KOPT-K1 (cell line): Measurements from ENCODE around the gene HIVEP2.

Experiments used
- H3K27ac ChIP-seq: fragments of 200-600 bp; sonication (generic); 2 replicates; pipeline ENCODE4 v1.5.1; 2016; ENCODE audit warnings: antibody characterized with exemption, mild to moderate bottlenecking, low read depth, low read length; ENCODE audit not compliant: poor library complexity, severe bottlenecking
- H3K36me3 ChIP-seq: fragments of 200-600 bp; sonication (generic); 2 replicates; pipeline ENCODE4 v1.5.1; 2017; ENCODE audit warnings: antibody characterized with exemption, mild to moderate bottlenecking, low read length, moderate library complexity; ENCODE audit not compliant: insufficient read depth
- H3K9me3 ChIP-seq: fragments of 200-600 bp; sonication (generic); 2 replicates; pipeline ENCODE4 v1.5.1; 2017; ENCODE audit warnings: antibody characterized with exemption, low read length, mild to moderate bottlenecking; ENCODE audit not compliant: insufficient read depth, poor library complexity, severe bottlenecking

HIVEP2 gene

DNA sequence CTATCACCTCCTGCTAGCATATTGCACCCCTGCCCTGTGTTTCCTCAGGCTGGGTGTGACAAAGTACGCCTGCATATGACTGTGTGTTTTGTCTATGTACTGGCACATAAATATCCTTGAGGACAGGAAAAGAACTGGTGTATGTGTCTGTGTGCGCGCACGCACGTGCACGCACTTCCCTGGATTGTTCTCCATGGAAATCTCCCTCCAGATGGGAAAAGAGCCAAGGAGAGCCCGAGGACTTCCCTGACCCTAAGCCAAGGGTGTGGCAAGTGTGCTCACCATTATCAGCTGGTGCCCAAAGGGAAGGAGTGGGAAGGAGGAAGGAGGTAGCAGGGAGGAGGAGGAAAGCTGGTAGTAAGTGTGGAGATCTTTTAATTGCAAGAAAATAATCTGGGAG lies 117.6 kb downstream of the HIVEP2 start:
- Histone ChIP-seq H3K9me3 (no peaks in the 10 kb centered on the region), H3K27ac (no peak overlapping the region), H3K36me3 (no peaks in the 10 kb centered on the region; the same call in none of the 2 replicates)

DNA sequence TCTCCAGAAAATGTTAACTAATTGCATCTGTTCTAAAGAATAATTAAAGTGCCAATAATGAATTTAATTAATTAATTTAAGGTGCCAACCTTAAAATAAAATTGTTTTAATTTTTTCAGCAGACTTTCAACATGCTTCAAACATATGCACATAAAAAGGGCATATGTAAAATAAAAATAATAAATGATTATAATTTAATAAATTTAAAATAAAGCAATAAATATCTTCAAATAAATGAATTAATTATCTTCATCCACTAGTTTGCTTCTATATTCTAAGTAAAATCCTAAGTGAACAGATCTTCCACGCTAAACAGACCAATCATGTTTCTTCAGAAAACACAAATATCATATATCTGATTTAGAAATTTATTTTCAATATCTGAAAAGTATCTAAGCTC lies 119.2 kb downstream of the HIVEP2 start:
- Histone ChIP-seq H3K9me3 (no peaks in the 10 kb centered on the region), H3K36me3 (no peaks in the 10 kb centered on the region; the same call in 1 of the 2 replicates), H3K27ac (no peak overlapping the region)

DNA sequence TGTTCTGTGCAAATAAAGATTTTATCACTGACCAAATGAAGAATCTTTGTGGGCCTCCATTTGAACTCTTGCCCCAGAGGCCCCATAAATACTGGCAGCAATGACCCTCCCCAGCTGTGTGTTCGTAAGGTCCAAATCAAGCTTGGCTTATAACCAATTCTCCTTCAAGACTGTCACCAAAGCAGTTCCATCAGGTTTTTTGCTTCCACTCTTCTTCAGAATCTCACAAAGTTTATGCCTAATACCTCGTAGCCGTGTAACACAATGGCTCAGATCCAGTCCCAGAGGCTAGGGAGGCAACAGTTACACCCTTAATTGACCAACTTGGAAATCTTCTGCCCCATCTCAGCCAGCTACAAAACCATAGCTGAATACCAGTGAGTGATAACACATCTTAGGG lies 120.5 kb downstream of the HIVEP2 start:
- Histone ChIP-seq H3K36me3 (no peaks in the 10 kb centered on the region; the same call in 1 of the 2 replicates), H3K9me3 (no peaks in the 10 kb centered on the region), H3K27ac (no peak overlapping the region)

DNA sequence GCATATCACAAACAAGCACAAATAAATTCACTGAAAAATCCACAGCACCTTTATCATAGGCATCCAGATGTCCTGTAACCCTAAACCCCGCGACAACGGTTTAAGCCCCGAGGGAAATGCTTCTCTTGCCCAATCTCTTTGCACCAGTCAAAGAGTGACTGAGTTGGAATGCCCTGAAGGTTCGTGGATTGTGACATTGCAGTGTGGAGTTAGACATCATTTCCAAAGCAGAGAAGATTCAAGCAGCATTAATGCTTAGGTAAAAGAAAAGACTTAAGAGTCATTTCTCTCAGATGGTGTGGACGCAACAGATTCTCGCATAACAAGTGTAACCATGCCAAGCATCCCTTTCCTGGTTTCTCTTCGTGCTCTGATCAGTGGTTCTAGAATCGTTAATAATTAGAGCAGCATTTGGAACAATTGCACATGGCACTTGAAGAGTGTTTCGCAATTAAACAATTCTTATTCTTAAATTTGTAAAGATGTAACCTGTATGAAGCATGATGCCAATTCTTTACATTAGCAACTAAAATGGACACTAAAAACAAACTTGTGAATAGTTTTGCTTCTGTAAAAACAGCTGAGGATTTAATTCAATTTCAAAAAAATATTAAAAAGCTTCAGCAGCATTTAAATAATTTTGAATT lies 121.6 kb downstream of the HIVEP2 start:
- peak overlapping the region; percentile 29 for H3K27ac ChIP-seq
- H3K9me3 ChIP-seq, result no peaks in the 10 kb centered on the region
- H3K36me3 ChIP-seq, result no peaks in the 10 kb centered on the region; the same call in 1 of the 2 replicates

DNA sequence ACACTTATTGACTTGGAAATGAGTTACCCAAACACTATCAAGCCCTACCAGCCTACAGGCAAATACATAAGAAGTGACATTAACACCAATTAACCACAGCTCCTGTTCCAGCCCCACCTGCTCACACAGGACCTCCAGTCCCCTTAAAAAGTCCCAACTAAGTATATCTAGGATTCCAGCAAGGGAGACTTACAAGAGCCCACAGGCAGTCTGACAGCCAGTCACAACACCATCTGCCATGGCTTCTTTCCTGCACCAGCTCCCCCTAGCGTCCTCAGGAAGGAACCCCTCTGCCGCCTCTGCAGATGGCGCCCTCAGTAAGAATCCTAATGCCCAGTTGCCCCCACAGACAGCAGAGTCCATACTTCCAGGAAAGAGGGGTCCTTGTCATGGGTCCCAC lies 122.1 kb downstream of the HIVEP2 start:
- H3K9me3 ChIP-seq, result no peaks in the 10 kb centered on the region
- H3K36me3 ChIP-seq, result no peaks in the 10 kb centered on the region; the same call in 1 of the 2 replicates
- H3K27ac ChIP-seq, result peak overlapping the region; percentile 29

DNA sequence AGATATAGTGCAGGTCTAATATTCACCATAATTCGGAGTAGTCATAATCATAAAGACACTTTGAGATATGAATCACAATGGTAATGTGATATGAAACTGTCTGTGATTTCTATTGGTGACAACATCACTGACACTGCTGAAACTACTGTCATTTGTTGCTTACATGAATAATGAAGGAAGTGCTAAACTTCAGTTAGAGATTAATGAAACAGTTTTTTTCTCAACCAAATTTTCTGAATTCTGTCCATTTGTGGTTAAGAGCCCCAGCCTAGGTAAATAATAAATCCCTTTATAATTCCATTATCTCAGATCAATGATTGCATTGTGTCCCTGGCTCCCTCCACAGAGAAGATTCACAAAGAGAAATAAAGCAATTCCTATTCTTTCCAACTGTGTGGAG lies 122.6 kb downstream of the HIVEP2 start:
- Histone ChIP-seq H3K36me3 (no peaks in the 10 kb centered on the region; the same call in 1 of the 2 replicates), H3K9me3 (no peaks in the 10 kb centered on the region), H3K27ac (peak overlapping the region; percentile 88)

DNA sequence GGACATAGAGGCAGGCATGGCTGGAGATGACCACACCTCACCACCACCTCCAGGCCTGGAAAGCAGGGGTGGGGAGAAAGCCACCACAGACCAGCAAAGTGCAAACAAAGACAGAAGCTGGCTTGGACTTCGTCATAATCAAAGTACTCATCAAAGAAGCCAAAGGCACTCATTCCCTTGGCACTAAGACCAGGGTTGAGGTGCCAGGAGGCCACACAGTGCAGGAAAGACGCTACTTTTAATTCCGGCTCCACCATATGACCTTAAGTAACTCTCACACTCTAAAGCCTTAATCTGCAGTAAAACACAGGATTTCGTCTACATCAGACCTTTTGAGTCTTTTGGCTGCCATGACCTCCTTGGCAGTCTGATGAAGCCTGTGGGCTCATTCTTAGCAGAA lies 123.1 kb downstream of the HIVEP2 start:
- no peaks in the 10 kb centered on the region; the same call in 1 of the 2 replicates for H3K36me3 ChIP-seq
- peak overlapping the region; percentile 88 for H3K27ac ChIP-seq
- H3K9me3 ChIP-seq, result no peaks in the 10 kb centered on the region

DNA sequence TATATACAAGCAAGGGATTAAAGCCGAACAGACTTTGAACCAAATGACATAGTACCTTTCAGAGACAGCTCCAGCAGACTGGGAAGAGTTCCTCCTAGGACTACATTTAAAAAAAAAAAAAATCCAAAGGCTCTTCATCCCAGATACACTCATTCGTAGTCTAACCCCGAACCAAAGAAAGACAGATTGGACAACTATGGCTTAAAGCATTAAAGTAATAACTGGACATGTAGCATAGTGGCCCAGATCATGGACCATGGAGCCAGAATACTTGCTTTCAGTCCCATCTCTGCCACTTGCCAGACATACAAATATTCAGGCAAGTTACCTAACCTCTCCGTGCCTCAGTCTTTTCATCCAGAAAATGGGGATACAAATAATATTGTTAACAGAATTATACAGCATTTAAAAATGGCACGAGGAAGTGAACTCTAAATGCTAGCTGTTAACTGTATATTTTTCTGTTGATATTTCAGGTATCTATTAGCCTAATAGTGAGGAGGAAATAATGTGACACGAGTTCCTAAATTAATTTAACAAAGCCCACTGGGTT lies 123.7 kb downstream of the HIVEP2 start:
- Histone ChIP-seq H3K27ac (peak overlapping the region; percentile 88), H3K36me3 (no peaks in the 10 kb centered on the region; the same call in 1 of the 2 replicates), H3K9me3 (no peaks in the 10 kb centered on the region)

DNA sequence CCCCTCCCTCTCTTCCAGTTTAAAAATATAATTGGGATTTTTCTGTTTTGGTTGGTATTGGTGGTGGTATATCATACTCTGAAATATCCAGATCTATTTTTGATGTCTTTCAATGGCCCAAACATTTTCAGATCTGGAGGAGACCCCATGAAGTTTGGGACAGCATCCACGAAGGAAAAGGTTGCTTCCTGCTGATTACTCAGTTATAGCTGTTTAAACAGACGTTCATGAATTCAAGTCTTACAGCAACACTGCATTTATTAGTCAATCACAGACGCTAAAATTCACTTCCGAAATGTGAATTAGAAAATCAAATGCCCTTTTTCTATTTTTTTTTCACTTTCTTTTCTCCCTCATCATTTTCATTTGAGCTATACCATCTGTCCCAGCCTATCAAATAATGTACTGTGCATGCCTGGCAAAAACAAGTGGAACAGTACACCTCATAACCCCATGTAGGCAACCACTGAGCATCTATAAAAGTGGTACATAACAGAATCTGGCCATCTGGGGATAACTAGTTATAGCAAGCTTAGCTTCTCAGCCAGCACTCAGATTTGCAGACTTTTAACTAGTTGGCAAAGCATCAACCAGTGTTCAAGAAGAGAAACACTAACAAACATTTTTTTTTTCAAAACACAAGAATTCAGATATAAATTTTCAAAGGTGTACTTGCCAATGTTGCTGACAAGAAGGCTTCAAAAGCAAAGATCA lies 124.5 kb downstream of the HIVEP2 start:
- peak overlapping the region; percentile 88 for H3K27ac ChIP-seq

DNA sequence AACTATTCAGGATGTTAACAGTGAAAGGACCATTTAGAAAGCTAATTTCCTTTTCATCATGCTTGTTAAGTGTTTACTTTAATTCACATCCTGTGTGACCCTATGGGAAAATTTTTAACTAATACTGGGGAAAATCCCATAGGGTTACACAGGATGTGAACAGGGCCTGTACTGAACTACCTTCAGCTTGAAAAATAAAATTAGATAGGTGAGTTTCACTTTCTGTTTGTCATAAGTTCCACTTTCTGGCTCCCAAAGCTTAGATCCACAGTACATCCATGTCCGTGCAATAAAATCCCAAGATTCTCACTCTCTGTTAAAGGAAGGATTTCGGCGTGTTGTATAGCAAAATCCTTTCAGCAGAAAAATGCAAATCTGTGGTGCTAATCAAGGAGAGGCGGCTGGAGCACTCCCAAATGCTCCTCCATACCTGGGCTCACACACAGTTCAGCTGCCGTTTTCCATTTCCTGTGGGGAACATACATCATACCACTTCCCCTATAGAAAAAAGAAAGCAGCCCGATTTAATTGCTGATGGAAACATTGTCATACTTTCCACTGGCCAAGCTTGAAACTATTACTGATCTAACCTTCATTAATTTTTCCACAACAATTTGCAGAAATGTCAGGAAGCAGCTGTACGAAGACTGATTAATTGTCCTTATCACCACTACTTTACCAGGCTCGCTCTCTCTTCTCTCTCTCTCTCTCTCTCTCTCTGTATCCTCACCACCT lies 125.2 kb downstream of the HIVEP2 start:
- H3K36me3 ChIP-seq, result no peaks in the 10 kb centered on the region; the same call in 1 of the 2 replicates
- peak overlapping the region; percentile 88 for H3K27ac ChIP-seq
- H3K9me3 ChIP-seq, result no peaks in the 10 kb centered on the region

More for the DNA sequence above, 124.5 kb downstream of the HIVEP2 start:
- H3K36me3 ChIP-seq, result no peaks in the 10 kb centered on the region; the same call in 1 of the 2 replicates
- no peaks in the 10 kb centered on the region for H3K9me3 ChIP-seq

DNA sequence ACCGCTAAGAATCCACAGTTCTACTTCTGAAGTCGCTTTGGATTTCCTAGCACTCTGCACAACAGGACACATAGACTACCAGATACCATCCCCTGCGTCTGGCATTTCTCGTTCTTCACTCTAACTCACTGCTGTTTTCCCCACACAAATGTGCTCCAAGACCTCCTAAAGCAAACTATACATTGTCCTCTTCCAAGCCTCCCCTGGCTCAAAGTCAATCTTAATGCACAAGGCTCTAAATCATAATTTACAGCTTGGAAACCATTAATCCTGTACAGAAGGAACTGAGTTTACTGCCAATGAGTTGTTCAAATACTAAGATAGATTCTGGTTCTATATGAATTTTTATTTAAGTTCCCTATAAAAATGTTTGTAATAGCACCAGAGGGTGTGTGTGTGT lies 128.5 kb downstream of the HIVEP2 start:
- Histone ChIP-seq H3K9me3 (no peaks in the 10 kb centered on the region), H3K27ac (no peak overlapping the region)

DNA sequence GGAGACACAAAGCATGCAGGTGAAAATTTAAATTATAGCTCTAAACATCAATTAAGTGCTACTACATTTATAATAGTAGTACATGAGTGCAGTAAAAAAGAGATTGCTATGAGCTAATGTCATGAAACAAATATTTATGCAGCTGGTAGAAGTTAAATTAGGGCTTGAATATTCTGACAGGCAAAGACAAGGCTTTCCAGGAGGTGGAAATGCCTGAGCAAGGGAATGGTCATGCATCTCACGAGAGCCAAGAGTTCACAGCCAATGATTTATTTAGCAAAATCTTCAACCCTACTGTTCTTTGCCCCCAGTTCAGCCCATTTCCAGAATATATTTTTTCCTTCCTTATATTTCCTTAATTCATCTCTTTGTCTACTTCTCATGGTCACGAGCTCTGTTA lies 128.9 kb downstream of the HIVEP2 start:
- Histone ChIP-seq H3K9me3 (no peaks in the 10 kb centered on the region), H3K27ac (no peak overlapping the region), H3K36me3 (no peaks in the 10 kb centered on the region)

More for the DNA sequence above, 128.5 kb downstream of the HIVEP2 start:
- H3K36me3 ChIP-seq, result no peaks in the 10 kb centered on the region

DNA sequence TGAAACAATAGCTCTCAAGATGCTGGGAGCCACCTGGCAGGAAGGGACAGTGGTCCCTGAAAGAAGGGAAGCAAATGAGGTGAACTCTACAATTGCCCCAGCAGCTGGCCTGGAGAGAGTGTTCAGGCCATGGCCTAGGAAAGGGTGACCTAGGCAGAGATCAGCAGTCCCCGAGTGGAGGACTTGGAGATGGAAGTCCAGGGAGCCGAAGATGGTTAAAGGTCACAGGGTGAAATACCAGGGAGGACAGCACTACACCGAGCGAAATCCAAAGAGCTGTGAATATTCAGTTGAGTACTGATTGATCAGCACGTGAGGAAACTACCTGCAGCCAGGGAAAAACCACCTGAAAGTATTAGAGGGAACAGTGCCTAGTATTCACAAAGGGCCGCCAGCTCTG lies 133.1 kb downstream of the HIVEP2 start:
- H3K36me3 ChIP-seq, result no peaks in the 10 kb centered on the region; the same call in 1 of the 2 replicates
- H3K27ac ChIP-seq, result no peak overlapping the region
- H3K9me3 ChIP-seq, result no peaks in the 10 kb centered on the region

DNA sequence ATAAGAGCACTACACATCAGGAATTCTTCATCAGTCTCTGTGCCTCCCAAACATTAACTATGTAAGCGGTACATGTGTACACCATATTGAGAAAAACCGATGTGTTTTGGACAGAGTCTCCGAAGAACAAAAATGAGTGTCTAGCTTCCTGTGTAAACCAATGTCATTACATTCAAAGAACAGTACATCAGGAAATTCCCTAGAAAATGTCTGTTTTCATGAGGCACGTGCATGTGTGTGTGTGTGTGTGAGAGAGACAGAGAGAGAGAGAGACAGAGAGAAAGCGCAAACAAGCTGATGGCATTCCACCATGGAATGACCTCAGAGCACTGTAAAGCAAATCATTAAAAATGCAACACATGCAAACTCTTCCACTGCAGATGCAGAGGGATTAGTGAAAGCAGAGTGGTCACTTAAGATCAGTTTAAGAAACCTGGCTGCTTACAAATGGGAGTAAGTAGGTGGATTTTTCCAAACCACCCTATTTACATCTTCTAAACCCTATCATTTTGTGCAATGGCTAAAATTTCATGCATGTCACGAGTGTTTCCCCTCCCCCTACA lies 133.9 kb downstream of the HIVEP2 start:
- Histone ChIP-seq H3K27ac (no peak overlapping the region), H3K9me3 (no peaks in the 10 kb centered on the region), H3K36me3 (no peaks in the 10 kb centered on the region; the same call in 1 of the 2 replicates)
